ENCODE measurements around the gene JAK1. TPM values are rescaled to one million over a fixed set of nuclear protein-coding genes. Genes with fewer than 3 reads are reported as not detected.
"Not testable (repeated sequence)": the region's sequence is repeated elsewhere in the genome, so short reads cannot be mapped to it uniquely, and the experiment has no call there.

JAK1 gene
- total RNA-seq, 1 donor from 2014 or later: 65.1 TPM

DNA sequence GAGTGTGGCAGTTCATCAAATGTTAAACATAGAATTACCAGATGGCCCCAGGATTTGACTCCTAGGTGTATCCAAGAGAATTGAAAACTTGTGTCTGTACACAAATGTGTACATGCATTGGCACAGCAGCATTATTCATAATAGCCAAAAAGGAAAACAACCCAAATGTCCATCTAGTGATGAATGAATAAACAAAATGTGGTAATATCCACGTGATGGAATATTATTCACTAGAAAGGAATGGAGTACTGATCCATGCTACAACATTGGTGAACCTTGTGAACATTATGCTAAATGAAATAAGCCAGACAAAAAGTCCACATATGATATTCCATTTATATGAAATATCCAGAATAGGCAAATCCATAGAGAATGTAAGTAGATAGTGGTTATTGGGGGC, 143.7 kb downstream of the JAK1 start:
- TF ChIP-seq, protein P1, sequence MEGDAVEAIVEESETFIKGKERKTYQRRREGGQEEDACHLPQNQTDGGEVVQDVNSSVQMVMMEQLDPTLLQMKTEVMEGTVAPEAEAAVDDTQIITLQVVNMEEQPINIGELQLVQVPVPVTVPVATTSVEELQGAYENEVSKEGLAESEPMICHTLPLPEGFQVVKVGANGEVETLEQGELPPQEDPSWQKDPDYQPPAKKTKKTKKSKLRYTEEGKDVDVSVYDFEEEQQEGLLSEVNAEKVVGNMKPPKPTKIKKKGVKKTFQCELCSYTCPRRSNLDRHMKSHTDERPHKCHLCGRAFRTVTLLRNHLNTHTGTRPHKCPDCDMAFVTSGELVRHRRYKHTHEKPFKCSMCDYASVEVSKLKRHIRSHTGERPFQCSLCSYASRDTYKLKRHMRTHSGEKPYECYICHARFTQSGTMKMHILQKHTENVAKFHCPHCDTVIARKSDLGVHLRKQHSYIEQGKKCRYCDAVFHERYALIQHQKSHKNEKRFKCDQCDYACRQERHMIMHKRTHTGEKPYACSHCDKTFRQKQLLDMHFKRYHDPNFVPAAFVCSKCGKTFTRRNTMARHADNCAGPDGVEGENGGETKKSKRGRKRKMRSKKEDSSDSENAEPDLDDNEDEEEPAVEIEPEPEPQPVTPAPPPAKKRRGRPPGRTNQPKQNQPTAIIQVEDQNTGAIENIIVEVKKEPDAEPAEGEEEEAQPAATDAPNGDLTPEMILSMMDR (IDR thresholded peaks at IDR 0.05; ENCODE audit: unreplicated experiment): no peak
- Mint-ChIP-seq H3K4me3 (no peak overlapping the region), H3K36me3 (peaks cover 25% of the 10 kb centered on the region), H3K9me3 (peaks cover 12% of the 10 kb centered on the region), H3K4me1 (no peaks in the 10 kb centered on the region), H3K27ac (no peak overlapping the region), H3K27me3 (ENCODE audit: low read depth) (no peaks in the 10 kb centered on the region)
- no peak for DNase-seq (ENCODE audit: low spot score in 2 of 2, unreplicated experiment in 2 of 2)

DNA sequence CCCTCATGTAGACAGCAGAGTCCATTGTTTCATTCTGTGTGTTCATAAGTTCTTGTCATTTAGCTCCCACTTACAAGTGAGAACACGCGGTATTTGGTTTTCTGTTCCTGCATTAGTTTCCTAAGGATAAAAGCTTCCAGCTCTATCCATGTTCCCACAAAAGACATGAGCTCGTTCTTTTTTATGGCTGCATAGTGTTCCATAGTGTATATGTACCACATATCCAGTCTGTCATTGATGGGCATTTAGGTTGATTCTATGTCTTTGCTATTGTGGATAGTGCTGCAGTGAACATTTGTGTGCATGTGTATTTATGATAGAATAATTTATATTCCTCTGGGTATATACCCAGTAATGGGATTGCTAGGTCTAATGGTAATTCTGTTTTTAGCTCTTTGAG, 145.8 kb downstream of the JAK1 start:
- peaks cover 16% of the 10 kb centered on the region for H3K9me3 Mint-ChIP-seq
- not testable (repeated sequence) for H3K4me3 Mint-ChIP-seq; H3K27me3 Mint-ChIP-seq (ENCODE audit: low read depth); H3K4me1 Mint-ChIP-seq; H3K27ac Mint-ChIP-seq; DNase-seq (ENCODE audit: low spot score in 2 of 2, unreplicated experiment in 2 of 2)
- peaks cover 38% of the 10 kb centered on the region for H3K36me3 Mint-ChIP-seq

DNA sequence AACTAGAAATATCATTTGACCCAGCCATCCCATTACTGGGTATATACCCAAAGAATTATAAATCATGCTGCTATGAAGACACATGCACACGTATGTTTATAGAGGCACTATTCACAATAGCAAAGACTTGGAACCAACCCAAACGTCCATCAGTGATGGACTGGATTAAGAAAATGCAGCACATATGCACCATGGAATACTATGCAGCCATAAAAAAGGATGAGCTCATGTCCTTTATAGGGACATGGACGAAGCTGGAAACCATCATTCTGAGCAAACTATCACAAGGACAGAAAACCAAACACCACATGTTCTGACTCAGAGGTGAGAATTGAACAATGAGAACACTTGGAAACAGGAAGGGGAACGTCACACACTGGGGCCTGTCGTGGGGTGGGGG, 149.0 kb downstream of the JAK1 start:
- H3K27ac Mint-ChIP-seq; DNase-seq (ENCODE audit: low spot score in 2 of 2, unreplicated experiment in 2 of 2); H3K27me3 Mint-ChIP-seq (ENCODE audit: low read depth); H3K4me3 Mint-ChIP-seq; H3K4me1 Mint-ChIP-seq: not testable (repeated sequence)
- peaks cover 16% of the 10 kb centered on the region for H3K9me3 Mint-ChIP-seq
- H3K36me3 Mint-ChIP-seq: peaks cover 44% of the 10 kb centered on the region

DNA sequence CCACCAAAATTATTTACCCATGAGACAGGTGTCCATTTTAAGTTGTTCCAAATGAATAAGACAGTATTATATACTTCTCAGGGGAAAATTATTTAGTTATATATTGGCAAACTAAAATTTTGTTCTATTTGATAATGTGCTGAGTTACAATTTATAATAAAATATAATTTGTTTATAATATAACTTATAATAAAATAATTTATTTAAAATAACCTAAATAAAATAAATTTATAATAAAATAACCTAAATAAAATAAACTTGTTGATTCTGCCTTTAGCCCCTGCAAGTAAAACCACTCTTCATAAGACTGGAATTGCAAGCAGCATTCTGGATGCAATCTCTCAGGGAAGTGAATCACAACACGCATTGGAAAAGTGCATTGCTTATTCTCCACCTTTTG, 151.9 kb downstream of the JAK1 start:
- no peaks in the 10 kb centered on the region for H3K27me3 Mint-ChIP-seq (ENCODE audit: low read depth)
- H3K9me3 Mint-ChIP-seq: peaks cover 4% of the 10 kb centered on the region
- H3K27ac Mint-ChIP-seq: no peak overlapping the region
- no peaks in the 10 kb centered on the region for H3K4me1 Mint-ChIP-seq
- H3K4me3 Mint-ChIP-seq: no peak overlapping the region
- DNase-seq (ENCODE audit: low spot score in 2 of 2, unreplicated experiment in 2 of 2): no peak
- TF ChIP-seq, protein P1 (IDR thresholded peaks at IDR 0.05; ENCODE audit: unreplicated experiment): no peak
- H3K36me3 Mint-ChIP-seq: peaks cover 33% of the 10 kb centered on the region

DNA sequence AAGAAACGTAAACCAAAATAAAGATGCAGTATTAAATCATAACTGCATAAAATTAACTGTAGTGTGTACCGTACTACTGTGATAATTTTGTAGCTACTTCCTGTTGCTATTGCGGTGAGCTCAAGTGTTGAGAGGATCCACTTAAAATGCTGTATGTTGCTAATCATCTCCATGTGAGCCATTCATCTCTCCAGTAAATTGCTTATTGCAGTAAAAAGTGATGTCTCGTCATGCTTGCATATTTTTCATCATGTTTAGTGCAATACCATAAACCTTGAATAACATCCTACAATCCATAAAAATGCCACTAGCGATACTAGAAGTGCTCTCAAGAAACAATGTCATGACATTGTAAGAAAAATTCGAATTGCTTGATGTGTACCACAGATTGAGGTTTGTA, 155.2 kb downstream of the JAK1 start:
- Mint-ChIP-seq H3K4me3 (no peak overlapping the region), H3K4me1 (no peaks in the 10 kb centered on the region), H3K36me3 (peaks cover 13% of the 10 kb centered on the region), H3K9me3 (no peaks in the 10 kb centered on the region), H3K27me3 (ENCODE audit: low read depth) (no peaks in the 10 kb centered on the region), H3K27ac (no peak overlapping the region)
- no peak for DNase-seq (ENCODE audit: low spot score in 2 of 2, unreplicated experiment in 2 of 2)
- TF ChIP-seq, protein P1 (IDR thresholded peaks at IDR 0.05; ENCODE audit: unreplicated experiment): no peak

DNA sequence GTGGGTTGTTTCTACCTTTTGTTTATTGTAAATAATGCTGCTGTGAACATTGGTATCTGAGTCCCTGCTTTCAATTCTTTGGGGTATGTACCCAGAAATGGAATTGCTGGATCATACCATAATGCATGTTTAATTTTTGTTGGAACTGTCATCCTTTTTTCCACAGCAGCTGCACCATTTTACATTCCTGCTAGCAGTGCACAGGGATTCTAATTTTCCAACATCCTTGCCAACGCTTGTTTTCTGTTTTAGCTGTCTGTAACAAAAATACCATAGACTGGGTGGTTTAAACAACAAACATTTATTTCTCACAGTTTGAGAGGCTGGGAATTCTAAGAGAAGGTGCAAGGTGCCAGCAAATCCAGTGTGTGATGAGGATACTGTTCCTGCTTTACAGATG, 156.3 kb downstream of the JAK1 start:
- DNase-seq (ENCODE audit: low spot score in 2 of 2, unreplicated experiment in 2 of 2): no peak
- no peaks in the 10 kb centered on the region for H3K9me3 Mint-ChIP-seq
- H3K4me1 Mint-ChIP-seq: no peaks in the 10 kb centered on the region
- H3K36me3 Mint-ChIP-seq: peaks cover 6% of the 10 kb centered on the region
- no peaks in the 10 kb centered on the region for H3K27me3 Mint-ChIP-seq (ENCODE audit: low read depth)
- H3K27ac Mint-ChIP-seq: no peak overlapping the region
- H3K4me3 Mint-ChIP-seq: no peak overlapping the region
- TF ChIP-seq, protein P1 (IDR thresholded peaks at IDR 0.05; ENCODE audit: unreplicated experiment): no peak

DNA sequence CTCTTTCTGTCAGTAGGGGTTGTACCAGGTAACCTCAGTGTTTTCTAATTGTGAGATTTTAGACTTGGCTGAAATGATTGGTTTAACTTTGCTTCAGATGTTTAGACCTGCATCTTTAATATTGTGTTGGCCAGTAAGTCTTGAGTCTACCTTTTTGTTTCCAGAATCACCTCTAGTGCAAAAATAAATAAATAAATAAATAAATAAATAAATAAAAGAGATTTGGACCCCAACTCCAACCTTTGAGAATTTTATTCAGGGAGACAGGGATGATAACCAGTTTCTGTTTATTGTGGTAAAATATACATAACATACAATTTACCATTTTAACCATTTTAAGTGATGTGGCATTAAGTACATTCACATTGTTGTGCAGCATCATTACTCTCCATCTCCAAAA, 157.0 kb downstream of the JAK1 start:
- H3K27me3 Mint-ChIP-seq (ENCODE audit: low read depth): no peaks in the 10 kb centered on the region
- peaks cover 4% of the 10 kb centered on the region for H3K36me3 Mint-ChIP-seq
- H3K9me3 Mint-ChIP-seq: no peaks in the 10 kb centered on the region
- TF ChIP-seq, protein P1 (IDR thresholded peaks at IDR 0.05; ENCODE audit: unreplicated experiment): no peak
- no peak overlapping the region for H3K27ac Mint-ChIP-seq
- no peaks in the 10 kb centered on the region for H3K4me1 Mint-ChIP-seq
- no peak overlapping the region for H3K4me3 Mint-ChIP-seq
- DNase-seq (ENCODE audit: low spot score in 2 of 2, unreplicated experiment in 2 of 2): no peak
